HG02885 (cell line): Measurements from ENCODE around the gene CCDC154.

ENCODE experiments used
- ATAC-seq: cut with Tn5 transposase; IDR thresholded peaks from one replicate; pipeline ENCODE4 v1.9.1; 2021; ENCODE audit warnings: mild to moderate bottlenecking; ENCODE audit not compliant: unreplicated experiment, poor library complexity

Gene CCDC154

DNA sequence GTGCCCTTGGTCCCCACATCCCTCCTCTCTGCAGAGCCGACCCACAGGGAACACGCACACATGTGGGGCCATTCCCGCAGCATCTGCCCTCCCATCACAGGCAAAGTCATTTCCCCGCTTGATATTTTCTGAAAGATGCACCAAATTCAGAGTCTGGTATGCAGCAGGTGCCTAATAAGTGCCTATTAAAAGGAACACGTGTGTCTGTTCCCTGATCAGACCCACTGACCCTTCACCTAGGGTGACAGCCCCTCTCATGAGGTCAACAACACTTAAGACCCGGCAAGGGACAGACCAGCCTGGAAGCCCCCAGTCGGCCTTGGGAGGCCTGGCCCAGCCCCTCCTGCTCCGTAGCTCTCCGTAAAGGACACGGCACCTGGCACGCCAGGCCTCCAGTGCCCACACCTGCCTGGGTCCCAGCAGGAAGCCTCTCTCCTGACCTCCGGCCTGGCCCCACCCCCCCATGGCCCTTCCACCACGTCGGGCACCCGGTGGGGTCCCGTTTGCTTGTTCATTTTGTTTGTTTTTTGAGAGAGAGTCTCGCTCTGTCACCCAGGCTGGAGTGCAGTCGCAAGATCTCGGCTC is 49.9 kb downstream of the CCDC154 start:
- ATAC-seq: no peak

DNA sequence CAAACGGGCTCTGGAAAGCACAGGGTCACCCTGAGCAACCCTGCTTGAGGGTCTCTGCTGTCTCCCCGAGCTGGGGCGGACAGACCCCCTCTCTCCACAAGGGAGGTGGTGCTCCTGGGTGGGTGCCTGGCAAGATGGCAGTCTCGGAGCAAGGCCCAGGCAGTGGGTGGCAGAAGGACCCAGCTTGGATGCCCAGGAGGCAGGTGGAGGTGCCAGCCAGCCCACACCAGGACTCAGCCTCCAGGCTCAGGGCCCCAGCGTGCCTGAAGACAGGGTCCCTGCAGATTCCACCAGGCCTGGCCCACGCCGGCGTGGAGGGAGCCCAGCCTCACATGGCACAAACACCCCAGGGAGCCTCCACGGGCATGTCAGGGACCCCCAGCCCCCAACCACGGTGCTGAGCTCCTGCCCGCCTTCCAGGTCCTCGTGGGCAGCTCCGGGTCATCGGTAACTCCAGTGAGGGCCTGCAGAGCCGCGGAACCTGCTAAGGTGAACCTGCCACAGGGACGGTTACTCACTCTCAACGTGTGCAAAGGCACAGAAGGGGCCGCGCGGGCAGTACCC is 50.7 kb downstream of the CCDC154 start:
- ATAC-seq: no peak

DNA sequence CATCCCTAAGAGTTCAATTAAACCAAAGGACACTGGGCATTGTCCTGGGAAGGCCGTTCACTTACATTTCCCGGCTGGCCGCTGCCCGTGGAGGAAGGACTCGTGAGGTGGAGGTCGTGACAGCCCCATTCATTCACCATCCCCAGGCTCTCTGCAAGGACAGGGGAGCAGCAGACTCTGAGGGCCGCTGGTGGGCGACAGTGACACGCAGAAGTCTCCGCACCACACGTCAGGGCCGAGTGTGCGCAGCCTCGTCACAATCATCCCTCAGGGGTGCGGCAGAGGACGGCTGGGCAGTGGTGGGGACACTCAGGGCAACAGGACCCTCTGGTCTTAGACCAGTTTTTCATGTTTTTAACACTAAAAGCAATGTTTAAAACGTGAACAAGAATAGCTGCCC is 51.5 kb downstream of the CCDC154 start:
- ATAC-seq: no peak

DNA sequence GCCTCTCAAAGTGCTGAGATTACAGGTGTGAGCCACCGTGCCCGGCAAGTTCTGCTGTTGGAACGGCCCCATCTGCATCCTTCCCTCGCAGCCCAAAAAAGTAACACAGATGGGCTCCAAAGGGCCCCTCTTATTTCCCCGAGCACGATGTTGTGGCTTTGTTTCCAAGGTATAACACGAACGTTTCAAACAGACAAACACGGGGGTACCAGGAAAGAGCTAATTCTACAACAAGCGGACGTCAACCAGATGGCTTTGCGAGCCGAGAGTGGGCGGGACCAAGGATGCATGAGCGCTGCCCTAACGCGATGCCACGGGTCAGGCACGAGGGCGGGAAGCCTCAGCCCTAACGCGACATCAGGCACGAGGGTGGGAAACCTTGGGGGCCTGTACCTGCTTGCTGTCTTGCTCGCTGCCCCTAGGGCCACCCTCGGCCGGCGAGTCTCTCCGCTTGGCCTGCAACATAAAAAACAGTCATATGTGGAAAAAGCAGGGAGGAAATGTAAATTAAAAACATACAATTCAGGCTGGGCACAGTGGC is 54.0 kb downstream of the CCDC154 start:
- no peak for ATAC-seq

DNA sequence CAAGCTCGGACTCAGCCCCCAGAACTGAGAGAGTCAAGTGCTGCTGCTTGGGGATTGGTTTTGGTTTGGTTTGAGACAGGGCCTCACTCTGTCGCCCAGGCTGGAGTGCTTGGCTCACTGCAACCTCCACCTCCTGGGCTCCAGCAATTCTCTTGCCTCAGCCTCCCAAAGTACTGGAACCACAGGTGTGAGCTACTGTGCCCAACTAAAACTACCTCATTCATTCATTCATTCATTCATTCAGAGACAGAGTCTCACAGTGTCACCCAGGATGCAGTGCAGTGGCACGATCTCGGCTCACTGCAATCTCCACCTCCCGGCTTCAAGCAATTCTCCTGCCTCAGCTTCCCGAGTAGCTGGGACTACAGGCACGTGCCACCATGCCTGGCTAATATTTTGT is 54.6 kb downstream of the CCDC154 start:
- ATAC-seq: no peak

DNA sequence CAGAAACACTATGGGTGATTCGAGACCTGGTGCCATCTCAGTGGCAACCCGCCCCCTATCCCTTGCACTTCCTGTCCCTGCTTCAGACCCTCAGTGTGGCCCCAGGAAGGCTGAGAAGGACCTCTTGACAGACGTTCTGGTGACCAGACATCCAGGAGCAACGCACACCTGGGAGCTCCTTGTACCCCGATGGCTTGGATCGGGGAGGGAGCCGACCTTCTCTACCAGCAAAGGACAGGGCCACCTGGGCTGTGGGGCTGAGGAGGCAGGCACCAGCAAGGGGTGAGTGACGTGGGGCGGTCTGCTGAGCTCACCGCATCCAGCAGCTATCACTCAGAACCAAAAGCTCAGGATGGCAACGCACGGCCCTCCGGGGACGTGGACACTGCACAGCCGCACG is 57.0 kb downstream of the CCDC154 start:
- ATAC-seq: no peak

DNA sequence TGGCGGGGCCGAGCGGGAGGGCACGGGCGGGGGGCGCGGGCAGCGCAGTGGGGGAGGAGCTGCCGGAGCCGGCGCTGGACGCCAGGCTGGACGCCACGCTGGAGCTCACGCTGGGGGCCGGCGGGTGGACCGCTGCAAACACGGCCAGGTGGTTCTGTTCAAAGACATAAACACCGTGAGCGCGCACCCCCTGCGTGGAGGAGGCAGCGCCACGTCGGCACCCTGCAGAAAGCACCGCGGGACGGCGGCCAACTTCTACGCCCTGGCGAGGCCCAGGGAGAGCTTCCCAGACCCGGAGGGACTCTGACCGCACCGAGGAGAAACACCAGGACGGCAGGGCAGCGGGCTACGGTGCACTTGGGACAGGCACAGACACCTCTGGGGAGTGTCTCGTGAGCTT is 59.1 kb downstream of the CCDC154 start:
- ATAC-seq: no peak
